ENCODE measurements around the gene BIN2. TPM values are rescaled to one million over a fixed set of nuclear protein-coding genes. Genes with fewer than 3 reads are reported as not detected.
A peak's percentile ranks its signal among the peaks of the same experiment; 100 is the strongest.

The BIN2 gene
- total and polyA plus RNA-seq, 2 of the 13 experiments (the other 11 are each of a cell fraction or from before 2014, with no cell fraction given), result not detected

- TF ChIP-seq ZNF574 (CRISPR knock-in tag; IDR thresholded peaks at IDR 0.05) (0 out of 2 replicates have a peak, but pooled peaks have one; percentile 41), ATF5 (CRISPR knock-in tag; IDR thresholded peaks at IDR 0.05; ENCODE audit: low read depth) (no peak), FOXO1 (CRISPR knock-in tag; IDR thresholded peaks at IDR 0.05) (no peak), MED1 (CRISPR knock-in tag; IDR thresholded peaks at IDR 0.05) (0 out of 2 replicates have a peak, but pooled peaks have one; percentile 28), KLF15 (CRISPR knock-in tag; IDR thresholded peaks at IDR 0.05; ENCODE audit: borderline replicate concordance) (no peak), HMG20A (CRISPR knock-in tag; IDR thresholded peaks at IDR 0.05; ENCODE audit: borderline replicate concordance) (no peak), MIXL1 (CRISPR knock-in tag; IDR thresholded peaks at IDR 0.05) (peak; percentile 46; the same call in 1 of the 2 replicates), TSC22D2 (CRISPR knock-in tag; IDR thresholded peaks at IDR 0.05; ENCODE audit: borderline replicate concordance) (no peak), TEAD3 (CRISPR knock-in tag; optimal IDR thresholded peaks at IDR 0.05; ENCODE audit: borderline replicate concordance) (peak; percentile 16), ZNF605 (CRISPR knock-in tag; IDR thresholded peaks at IDR 0.05) (0 out of 2 replicates have a peak, but pooled peaks have one; percentile 24), ELF3 (CRISPR knock-in tag; IDR thresholded peaks at IDR 0.05) (no peak), EHMT2 (IDR thresholded peaks at IDR 0.05; ENCODE audit: borderline replicate concordance, low read depth, low read length) (no peak), DRAP1 (CRISPR knock-in tag; IDR thresholded peaks at IDR 0.05) (no peak)
- TF ChIP-seq, protein P1, sequence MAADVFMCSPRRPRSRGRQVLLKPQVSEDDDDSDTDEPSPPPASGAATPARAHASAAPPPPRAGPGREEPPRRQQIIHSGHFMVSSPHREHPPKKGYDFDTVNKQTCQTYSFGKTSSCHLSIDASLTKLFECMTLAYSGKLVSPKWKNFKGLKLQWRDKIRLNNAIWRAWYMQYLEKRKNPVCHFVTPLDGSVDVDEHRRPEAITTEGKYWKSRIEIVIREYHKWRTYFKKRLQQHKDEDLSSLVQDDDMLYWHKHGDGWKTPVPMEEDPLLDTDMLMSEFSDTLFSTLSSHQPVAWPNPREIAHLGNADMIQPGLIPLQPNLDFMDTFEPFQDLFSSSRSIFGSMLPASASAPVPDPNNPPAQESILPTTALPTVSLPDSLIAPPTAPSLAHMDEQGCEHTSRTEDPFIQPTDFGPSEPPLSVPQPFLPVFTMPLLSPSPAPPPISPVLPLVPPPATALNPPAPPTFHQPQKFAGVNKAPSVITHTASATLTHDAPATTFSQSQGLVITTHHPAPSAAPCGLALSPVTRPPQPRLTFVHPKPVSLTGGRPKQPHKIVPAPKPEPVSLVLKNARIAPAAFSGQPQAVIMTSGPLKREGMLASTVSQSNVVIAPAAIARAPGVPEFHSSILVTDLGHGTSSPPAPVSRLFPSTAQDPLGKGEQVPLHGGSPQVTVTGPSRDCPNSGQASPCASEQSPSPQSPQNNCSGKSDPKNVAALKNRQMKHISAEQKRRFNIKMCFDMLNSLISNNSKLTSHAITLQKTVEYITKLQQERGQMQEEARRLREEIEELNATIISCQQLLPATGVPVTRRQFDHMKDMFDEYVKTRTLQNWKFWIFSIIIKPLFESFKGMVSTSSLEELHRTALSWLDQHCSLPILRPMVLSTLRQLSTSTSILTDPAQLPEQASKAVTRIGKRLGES (CRISPR knock-in tag; IDR thresholded peaks at IDR 0.05; ENCODE audit: borderline replicate concordance), result no peak
- TF ChIP-seq, protein P2, sequence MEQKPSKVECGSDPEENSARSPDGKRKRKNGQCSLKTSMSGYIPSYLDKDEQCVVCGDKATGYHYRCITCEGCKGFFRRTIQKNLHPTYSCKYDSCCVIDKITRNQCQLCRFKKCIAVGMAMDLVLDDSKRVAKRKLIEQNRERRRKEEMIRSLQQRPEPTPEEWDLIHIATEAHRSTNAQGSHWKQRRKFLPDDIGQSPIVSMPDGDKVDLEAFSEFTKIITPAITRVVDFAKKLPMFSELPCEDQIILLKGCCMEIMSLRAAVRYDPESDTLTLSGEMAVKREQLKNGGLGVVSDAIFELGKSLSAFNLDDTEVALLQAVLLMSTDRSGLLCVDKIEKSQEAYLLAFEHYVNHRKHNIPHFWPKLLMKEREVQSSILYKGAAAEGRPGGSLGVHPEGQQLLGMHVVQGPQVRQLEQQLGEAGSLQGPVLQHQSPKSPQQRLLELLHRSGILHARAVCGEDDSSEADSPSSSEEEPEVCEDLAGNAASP (CRISPR knock-in tag; IDR thresholded peaks at IDR 0.05; ENCODE audit: borderline replicate concordance), result no peak
- TF ChIP-seq, protein P3, sequence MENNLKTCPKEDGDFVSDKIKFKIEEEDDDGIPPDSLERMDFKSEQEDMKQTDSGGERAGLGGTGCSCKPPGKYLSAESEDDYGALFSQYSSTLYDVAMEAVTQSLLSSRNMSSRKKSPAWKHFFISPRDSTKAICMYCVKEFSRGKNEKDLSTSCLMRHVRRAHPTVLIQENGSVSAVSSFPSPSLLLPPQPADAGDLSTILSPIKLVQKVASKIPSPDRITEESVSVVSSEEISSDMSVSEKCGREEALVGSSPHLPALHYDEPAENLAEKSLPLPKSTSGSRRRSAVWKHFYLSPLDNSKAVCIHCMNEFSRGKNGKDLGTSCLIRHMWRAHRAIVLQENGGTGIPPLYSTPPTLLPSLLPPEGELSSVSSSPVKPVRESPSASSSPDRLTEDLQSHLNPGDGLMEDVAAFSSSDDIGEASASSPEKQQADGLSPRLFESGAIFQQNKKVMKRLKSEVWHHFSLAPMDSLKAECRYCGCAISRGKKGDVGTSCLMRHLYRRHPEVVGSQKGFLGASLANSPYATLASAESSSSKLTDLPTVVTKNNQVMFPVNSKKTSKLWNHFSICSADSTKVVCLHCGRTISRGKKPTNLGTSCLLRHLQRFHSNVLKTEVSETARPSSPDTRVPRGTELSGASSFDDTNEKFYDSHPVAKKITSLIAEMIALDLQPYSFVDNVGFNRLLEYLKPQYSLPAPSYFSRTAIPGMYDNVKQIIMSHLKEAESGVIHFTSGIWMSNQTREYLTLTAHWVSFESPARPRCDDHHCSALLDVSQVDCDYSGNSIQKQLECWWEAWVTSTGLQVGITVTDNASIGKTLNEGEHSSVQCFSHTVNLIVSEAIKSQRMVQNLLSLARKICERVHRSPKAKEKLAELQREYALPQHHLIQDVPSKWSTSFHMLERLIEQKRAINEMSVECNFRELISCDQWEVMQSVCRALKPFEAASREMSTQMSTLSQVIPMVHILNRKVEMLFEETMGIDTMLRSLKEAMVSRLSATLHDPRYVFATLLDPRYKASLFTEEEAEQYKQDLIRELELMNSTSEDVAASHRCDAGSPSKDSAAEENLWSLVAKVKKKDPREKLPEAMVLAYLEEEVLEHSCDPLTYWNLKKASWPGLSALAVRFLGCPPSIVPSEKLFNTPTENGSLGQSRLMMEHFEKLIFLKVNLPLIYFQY (CRISPR knock-in tag; IDR thresholded peaks at IDR 0.05; ENCODE audit: borderline replicate concordance), result peak; percentile 45; the same call in 1 of the 2 replicates
Observed at GRCh38 chr12:51341251-51342007, 17.5 kb upstream of the BIN2 start (continued).

Data from HepG2 (cell line).